SH-SY5Y (cell line): ENCODE results near the gene MIR17HG.

Experiments
- GATA2 ChIP-seq: IDR thresholded peaks from 2 replicates; pipeline ENCODE4 v1.6.1; 2011; ENCODE audit warnings: mild to moderate bottlenecking, low read depth, low read length
- GATA3 ChIP-seq: IDR thresholded peaks from 2 replicates; pipeline ENCODE4 v1.6.1; 2011; ENCODE audit warnings: low read depth, mild to moderate bottlenecking, low read length, moderate library complexity

- TF ChIP-seq GATA2 (no peak), GATA3 (no peak)
These were observed 661 bp upstream of the MIR17HG start for GRCh38 chr13:91346850-91347201.
